ENCODE measurements around the gene BLOC1S5. TPM values are rescaled to one million over a fixed set of nuclear protein-coding genes. Genes with fewer than 3 reads are reported as not detected.

Gene BLOC1S5
- total RNA-seq, 1 experiment from 2014 or later, result 15.0 TPM

- no peak overlapping the region for H3K4me3 ChIP-seq (ENCODE audit: low read depth, low read length)
- CTCF ChIA-PET, result no interaction called here
- no peaks in the 10 kb centered on the region for H3K9me3 ChIP-seq
- TF ChIP-seq CTCF (IDR thresholded peaks at IDR 0.05; ENCODE audit: insufficient read depth in 1 of 2, low read depth in 1 of 2, low read length in 1 of 2, severe bottlenecking in 1 of 2, unreplicated experiment in 1 of 2), result no peak
- Mint-ChIP-seq H3K36me3 (ENCODE audit: insufficient read depth, unreplicated experiment) (no peaks in the 10 kb centered on the region), H3K27me3 (ENCODE audit: insufficient read depth, unreplicated experiment) (no peaks in the 10 kb centered on the region), H3K9me3 (ENCODE audit: unreplicated experiment) (no peaks in the 10 kb centered on the region), H3K27ac (ENCODE audit: unreplicated experiment) (no peak overlapping the region), H3K4me1 (ENCODE audit: low read depth, unreplicated experiment) (peaks cover 7% of the 10 kb centered on the region), H3K4me3 (ENCODE audit: unreplicated experiment) (no peak overlapping the region)
- H3K36me3 ChIP-seq (ENCODE audit: control insufficient read depth, insufficient read depth, low read length), result no peaks in the 10 kb centered on the region
- POLR2A ChIA-PET, result no interaction called here
- intact Hi-C loops (cut with micrococcal nuclease; ENCODE audit: unreplicated experiment), result no loop called here
- BruUV-seq (replicated peaks), result no TSS peak
- DNase-seq, result no peak
- peaks cover 14% of the 10 kb centered on the region for H3K4me1 ChIP-seq
- H3K27me3 ChIP-seq (replicated peaks; ENCODE audit: control insufficient read depth, insufficient read depth, low read length), result no peaks in the 10 kb centered on the region
Measured at GRCh38 chr6:7979831-7980230, 84.4 kb downstream of the BLOC1S5 start.

GRCh38 chr6:7978736-7979135 lies 85.5 kb downstream of the BLOC1S5 start:
- Histone ChIP-seq H3K4me1 (peaks cover 20% of the 10 kb centered on the region), H3K4me3 (ENCODE audit: low read depth, low read length) (no peak overlapping the region), H3K27me3 (replicated peaks; ENCODE audit: control insufficient read depth, insufficient read depth, low read length) (no peaks in the 10 kb centered on the region), H3K9me3 (no peaks in the 10 kb centered on the region), H3K36me3 (ENCODE audit: control insufficient read depth, insufficient read depth, low read length) (no peaks in the 10 kb centered on the region)
- ChIA-PET CTCF (no interaction called here), POLR2A (no interaction called here)
- H3K4me1 Mint-ChIP-seq (ENCODE audit: low read depth, unreplicated experiment), result peaks cover 10% of the 10 kb centered on the region
- H3K36me3 Mint-ChIP-seq (ENCODE audit: insufficient read depth, unreplicated experiment), result no peaks in the 10 kb centered on the region
- no peak for DNase-seq
- no TSS peak for BruUV-seq (replicated peaks)
- TF ChIP-seq CTCF (IDR thresholded peaks at IDR 0.05; ENCODE audit: insufficient read depth in 1 of 2, low read depth in 1 of 2, low read length in 1 of 2, severe bottlenecking in 1 of 2, unreplicated experiment in 1 of 2), result no peak
- no peaks in the 10 kb centered on the region for H3K27me3 Mint-ChIP-seq (ENCODE audit: insufficient read depth, unreplicated experiment)
- intact Hi-C loops (cut with micrococcal nuclease; ENCODE audit: unreplicated experiment), result no loop called here
- no peak overlapping the region for H3K4me3 Mint-ChIP-seq (ENCODE audit: unreplicated experiment)
- H3K27ac Mint-ChIP-seq (ENCODE audit: unreplicated experiment), result no peak overlapping the region
- H3K9me3 Mint-ChIP-seq (ENCODE audit: unreplicated experiment), result no peaks in the 10 kb centered on the region

- intact Hi-C loops (cut with micrococcal nuclease; ENCODE audit: unreplicated experiment), result no loop called here
- H3K9me3 Mint-ChIP-seq (ENCODE audit: unreplicated experiment), result no peaks in the 10 kb centered on the region
Measured at GRCh38 chr6:7976485-7977056, 87.6 kb downstream of the BLOC1S5 start.

More at GRCh38 chr6:7976485-7977056, 87.6 kb downstream of the BLOC1S5 start:
- Mint-ChIP-seq H3K4me3 (ENCODE audit: unreplicated experiment) (no peak overlapping the region), H3K4me1 (ENCODE audit: low read depth, unreplicated experiment) (peaks cover 10% of the 10 kb centered on the region), H3K27ac (ENCODE audit: unreplicated experiment) (no peak overlapping the region), H3K36me3 (ENCODE audit: insufficient read depth, unreplicated experiment) (no peaks in the 10 kb centered on the region), H3K27me3 (ENCODE audit: insufficient read depth, unreplicated experiment) (no peaks in the 10 kb centered on the region)
- no peaks in the 10 kb centered on the region for H3K9me3 ChIP-seq
- no peaks in the 10 kb centered on the region for H3K36me3 ChIP-seq (ENCODE audit: control insufficient read depth, insufficient read depth, low read length)
- BruUV-seq (replicated peaks), result no TSS peak
- POLR2A ChIA-PET, result no interaction called here
- CTCF ChIA-PET, result interaction anchor here (0.6 kb wide), 1 partner anchor 240 kb away, joined by 3 read pairs; no protein-coding TSS in a partner anchor
- no peak for DNase-seq
- H3K4me1 ChIP-seq, result peaks cover 20% of the 10 kb centered on the region
- no peak for TF ChIP-seq CTCF (IDR thresholded peaks at IDR 0.05; ENCODE audit: insufficient read depth in 1 of 2, low read depth in 1 of 2, low read length in 1 of 2, severe bottlenecking in 1 of 2, unreplicated experiment in 1 of 2)
- H3K27me3 ChIP-seq (replicated peaks; ENCODE audit: control insufficient read depth, insufficient read depth, low read length), result no peaks in the 10 kb centered on the region
- no peak overlapping the region for H3K4me3 ChIP-seq (ENCODE audit: low read depth, low read length)
